Measurements from ENCODE around the gene CEP63. TPM values are rescaled to one million over a fixed set of nuclear protein-coding genes. Genes with fewer than 3 reads are reported as not detected.

CEP63 gene
- total RNA-seq, 3 donors from 2014 or later (not counting 1 experiment from before 2014, with no cell fraction given), result 17.9 to 25.7 (median 19.5) TPM

- intact Hi-C loops (cut with micrococcal nuclease), result no loop called here
- TF ChIP-seq CTCF (IDR thresholded peaks at IDR 0.05), result no peak
- 92% methylated on average over 6 of the region's 6 CpGs for WGBS (ENCODE audit: insufficient coverage)
- Histone ChIP-seq H3K27me3 (ENCODE audit: control insufficient read depth, insufficient read depth, low read length) (no peaks in the 10 kb centered on the region), H3K4me1 (ENCODE audit: control insufficient read depth, insufficient read depth, low read length) (no peaks in the 10 kb centered on the region), H3K4me3 (ENCODE audit: low read length) (no peak overlapping the region), H3K36me3 (ENCODE audit: control insufficient read depth, insufficient read depth, low read length) (no peaks in the 10 kb centered on the region), H3K9me3 (ENCODE audit: control insufficient read depth, insufficient read depth, low read length) (no peaks in the 10 kb centered on the region), H3K27ac (ENCODE audit: low read length) (no peak overlapping the region)
- no peak overlapping the region for H3K27ac Mint-ChIP-seq
- H3K4me1 Mint-ChIP-seq, result no peaks in the 10 kb centered on the region
- H3K27me3 Mint-ChIP-seq (ENCODE audit: low read depth in 2 of 2), result no peaks in the 10 kb centered on the region
- no peak for ATAC-seq
- H3K4me3 Mint-ChIP-seq, result no peak overlapping the region
- H3K36me3 Mint-ChIP-seq, result no peaks in the 10 kb centered on the region
- no peaks in the 10 kb centered on the region for H3K9me3 Mint-ChIP-seq
- no peak for DNase-seq
Observed at GRCh38 chr3:134576426-134576825, 90.6 kb downstream of the CEP63 start.

GRCh38 chr3:134576831-134577230, 91.0 kb downstream of the CEP63 start:
- WGBS (ENCODE audit: insufficient coverage), result 97% methylated on average over 3 of the region's 3 CpGs
- H3K9me3 Mint-ChIP-seq, result no peaks in the 10 kb centered on the region

GRCh38 chr3:134579141-134579665, 93.3 kb downstream of the CEP63 start:
- H3K27ac ChIP-seq (ENCODE audit: low read length), result no peak overlapping the region
- no peaks in the 10 kb centered on the region for H3K36me3 Mint-ChIP-seq
- DNase-seq, result no peak
- no peaks in the 10 kb centered on the region for H3K36me3 ChIP-seq (ENCODE audit: control insufficient read depth, insufficient read depth, low read length)
- H3K4me1 ChIP-seq (ENCODE audit: control insufficient read depth, insufficient read depth, low read length), result no peaks in the 10 kb centered on the region
- H3K27me3 Mint-ChIP-seq (ENCODE audit: low read depth in 2 of 2), result no peaks in the 10 kb centered on the region
- no CpG with 5 or more reads among the region's 3 CpGs for WGBS (ENCODE audit: insufficient coverage)
- no peak for ATAC-seq
- H3K4me1 Mint-ChIP-seq, result no peaks in the 10 kb centered on the region
- intact Hi-C loops (cut with micrococcal nuclease), result no loop called here
- no peak for TF ChIP-seq CTCF (IDR thresholded peaks at IDR 0.05)
- H3K4me3 Mint-ChIP-seq, result no peak overlapping the region
- no peaks in the 10 kb centered on the region for H3K9me3 Mint-ChIP-seq
- no peaks in the 10 kb centered on the region for H3K9me3 ChIP-seq (ENCODE audit: control insufficient read depth, insufficient read depth, low read length)
- no peaks in the 10 kb centered on the region for H3K27me3 ChIP-seq (ENCODE audit: control insufficient read depth, insufficient read depth, low read length)
- H3K27ac Mint-ChIP-seq, result no peak overlapping the region
- no peak overlapping the region for H3K4me3 ChIP-seq (ENCODE audit: low read length)

More at GRCh38 chr3:134576831-134577230, 91.0 kb downstream of the CEP63 start:
- Mint-ChIP-seq H3K27me3 (ENCODE audit: low read depth in 2 of 2) (no peaks in the 10 kb centered on the region), H3K4me1 (no peaks in the 10 kb centered on the region), H3K4me3 (no peak overlapping the region), H3K36me3 (no peaks in the 10 kb centered on the region), H3K27ac (no peak overlapping the region)
- H3K36me3 ChIP-seq (ENCODE audit: control insufficient read depth, insufficient read depth, low read length), result no peaks in the 10 kb centered on the region
- no peak overlapping the region for H3K4me3 ChIP-seq (ENCODE audit: low read length)
- intact Hi-C loops (cut with micrococcal nuclease), result no loop called here
- H3K4me1 ChIP-seq (ENCODE audit: control insufficient read depth, insufficient read depth, low read length), result no peaks in the 10 kb centered on the region
- H3K27ac ChIP-seq (ENCODE audit: low read length), result no peak overlapping the region
- ATAC-seq (no peak), DNase-seq (no peak)
- no peaks in the 10 kb centered on the region for H3K27me3 ChIP-seq (ENCODE audit: control insufficient read depth, insufficient read depth, low read length)
- no peaks in the 10 kb centered on the region for H3K9me3 ChIP-seq (ENCODE audit: control insufficient read depth, insufficient read depth, low read length)
- no peak for TF ChIP-seq CTCF (IDR thresholded peaks at IDR 0.05)

- Mint-ChIP-seq H3K36me3 (no peaks in the 10 kb centered on the region), H3K27me3 (ENCODE audit: low read depth in 2 of 2) (peaks cover 18 to 21% of the 10 kb centered on the region in 2 donors), H3K4me1 (no peaks in the 10 kb centered on the region), H3K9me3 (peaks cover 2% of the 10 kb centered on the region in 2 donors), H3K4me3 (no peak overlapping the region), H3K27ac (no peak overlapping the region)
- Histone ChIP-seq H3K4me3 (ENCODE audit: low read length) (no peak overlapping the region), H3K4me1 (ENCODE audit: control insufficient read depth, insufficient read depth, low read length) (no peaks in the 10 kb centered on the region), H3K27me3 (ENCODE audit: control insufficient read depth, insufficient read depth, low read length) (no peaks in the 10 kb centered on the region), H3K9me3 (ENCODE audit: control insufficient read depth, insufficient read depth, low read length) (no peaks in the 10 kb centered on the region), H3K27ac (ENCODE audit: low read length) (no peak overlapping the region), H3K36me3 (ENCODE audit: control insufficient read depth, insufficient read depth, low read length) (no peaks in the 10 kb centered on the region)
- TF ChIP-seq CTCF (IDR thresholded peaks at IDR 0.05), result no peak
- ATAC-seq (no peak), DNase-seq (no peak)
- intact Hi-C loops (cut with micrococcal nuclease), result no loop called here
Observed at GRCh38 chr3:134590766-134591165, 104.9 kb downstream of the CEP63 start.

Measured in natural killer cell (primary cell).